A549 (cell line): ENCODE results near the gene ZNF33B. TPM values are rescaled to one million over a fixed set of nuclear protein-coding genes. Genes with fewer than 3 reads are reported as not detected.

Experiments used
- ATAC-seq, 2 experiments: fragments of 200-7000 bp in 1 of 2; fragments of >200 bp in 1 of 2; cut with Nextera tagmentation in 1 of 2; cut with Tn5 transposase in 1 of 2; 3 replicates each; pipeline versions ENCODE4 v1.8.0 to v1.9.1; 2018 to 2020; ENCODE audit warnings: mild to moderate bottlenecking in 1 of 2, moderate library complexity in 1 of 2
- CTCF ChIA-PET: fragments of 300-600 bp; sonication (Branson Sonifier 250); formaldehyde crosslinking; extraction: SDS; loops from one replicate; lab custom pipeline; 2021; ENCODE audit warnings: antibody characterized with exemption, inconsistent platforms; lab: Yijun Ruan, JAX
- POLR2A ChIA-PET: fragments of 350-600 bp; formaldehyde crosslinking; extraction: SDS; loops from one replicate; lab custom pipeline; 2021; ENCODE audit warnings: antibody characterized with exemption, inconsistent platforms; lab: Yijun Ruan, JAX
- DNase-seq, 2 experiments: peaks; one replicate each; pipeline versions ENCODE4 v3.0.0 to v3.0.0-alpha.2; 2011 to 2016; ENCODE audit warnings: low read depth in 1 of 2, low spot score in 1 of 2
- FAIRE-seq: peaks from 2 replicates; lab custom pipeline; 2011; peaks lifted over from hg19 to GRCh38; lab: Jason Lieb, UNC
- H3K27ac ChIP-seq, 2 experiments: fragments of >200 bp; sonication (Bioruptor Twin); formaldehyde crosslinking; 3 replicates each; pipeline ENCODE4 v1.5.1; 2016 to 2017
- H3K4me1 ChIP-seq: fragments of >200 bp; sonication (Bioruptor Twin); formaldehyde crosslinking; 3 replicates; pipeline ENCODE4 v1.6.1; 2016
- H3K4me2 ChIP-seq: fragments of >200 bp; sonication (Bioruptor Twin); formaldehyde crosslinking; 3 replicates; pipeline ENCODE4 v1.6.1; 2016
- H3K4me3 ChIP-seq: fragments of >200 bp; sonication (Bioruptor Twin); formaldehyde crosslinking; 3 replicates; pipeline ENCODE4 v1.5.1; 2016
- H3K9me3 ChIP-seq: fragments of >200 bp; sonication (Bioruptor Twin); formaldehyde crosslinking; 3 replicates; pipeline ENCODE4 v1.6.1; 2016
- CBX8 ChIP-seq: fragments of 200-600 bp; sonication (generic); IDR thresholded peaks from 2 replicates; pipeline ENCODE4 v1.6.1; 2016
- E2F6 ChIP-seq: IDR thresholded peaks from 2 replicates; pipeline ENCODE4 v1.6.1; 2012; ENCODE audit warnings: low read depth, borderline replicate concordance
- EHF ChIP-seq: fragments of 250-450 bp; sonication (Bioruptor Pico); IDR thresholded peaks from 2 replicates; pipeline ENCODE4 v1.5.0; 2020; ENCODE audit warnings: mild to moderate bottlenecking
- EP300 ChIP-seq, 2 experiments: fragments of >200 bp; sonication (Bioruptor Twin); formaldehyde crosslinking; IDR thresholded peaks; 2 replicates in 1 of 2; 3 replicates in 1 of 2; pipeline ENCODE4 v1.6.1; 2016 to 2017
- HES2 ChIP-seq: fragments of >200 bp; sonication (Bioruptor Twin); formaldehyde crosslinking; IDR thresholded peaks from 2 replicates; pipeline ENCODE4 v1.6.1; 2016
- HOXB5 ChIP-seq: fragments of 250-450 bp; sonication (Bioruptor Pico); IDR thresholded peaks from 2 replicates; pipeline ENCODE4 v1.5.0; 2020; ENCODE audit warnings: mild to moderate bottlenecking, moderate library complexity
- JUN ChIP-seq, 2 experiments: fragments of >200 bp; sonication (Bioruptor Twin); formaldehyde crosslinking; IDR thresholded peaks; 2 replicates in 1 of 2; 3 replicates in 1 of 2; pipeline ENCODE4 v1.6.1; 2016 to 2017
- MAFK ChIP-seq: fragments of 450-650 bp; IDR thresholded peaks from 2 replicates; pipeline ENCODE4 v1.6.1; 2014; ENCODE audit not compliant: partially characterized antibody
- MYC ChIP-seq: IDR thresholded peaks from 2 replicates; pipeline ENCODE4 v1.6.1; 2012; ENCODE audit warnings: mild to moderate bottlenecking, inconsistent platforms, low read length, improper control_type of control experiment, borderline replicate concordance
- NFE2L2 ChIP-seq: fragments of 150-350 bp; conservative IDR thresholded peaks from 2 replicates; pipeline ENCODE4 v1.6.1; 2014; ENCODE audit warnings: low read length
- PHF8 ChIP-seq: fragments of 200-600 bp; sonication (generic); IDR thresholded peaks from 2 replicates; pipeline ENCODE4 v1.6.1; 2016; ENCODE audit warnings: low read depth, mild to moderate bottlenecking, antibody characterized with exemption, moderate library complexity, borderline replicate concordance
- POLR2A ChIP-seq: IDR thresholded peaks from 2 replicates; pipeline ENCODE4 v1.6.1; 2012; ENCODE audit warnings: mild to moderate bottlenecking, low read length
- RAD21 ChIP-seq, 2 experiments: fragments of >200 bp in 1 of 2; sonication (Bioruptor Twin) in 1 of 2; formaldehyde crosslinking in 1 of 2; IDR thresholded peaks in 1 of 2; conservative IDR thresholded peaks in 1 of 2; 2 replicates in 1 of 2; 3 replicates in 1 of 2; pipeline ENCODE4 v1.6.1; 2012 to 2018; ENCODE audit warnings: inconsistent platforms in 1 of 2
- RFX5 ChIP-seq: fragments of 450-650 bp; IDR thresholded peaks from 2 replicates; pipeline ENCODE4 v1.7.1; 2014; ENCODE audit warnings: antibody characterized with exemption, mild to moderate bottlenecking, moderate library complexity
- SMC3 ChIP-seq: fragments of >200 bp; sonication (Bioruptor Twin); formaldehyde crosslinking; IDR thresholded peaks from 3 replicates; pipeline ENCODE4 v1.6.1; 2018; ENCODE audit warnings: inconsistent platforms
- SREBF2 ChIP-seq: fragments of 450-650 bp; IDR thresholded peaks from 2 replicates; pipeline ENCODE4 v1.6.1; 2014; ENCODE audit warnings: mild to moderate bottlenecking, moderate library complexity
- TP53 ChIP-seq: fragments of 250-450 bp; sonication (Bioruptor Pico); IDR thresholded peaks from 2 replicates; pipeline ENCODE4 v1.5.0; 2021; ENCODE audit warnings: mild to moderate bottlenecking, moderate library complexity
- USF2 ChIP-seq: fragments of 450-650 bp; IDR thresholded peaks from 2 replicates; pipeline ENCODE4 v1.6.1; 2014; ENCODE audit warnings: antibody characterized with exemption
- ZC3H11A ChIP-seq: fragments of 450-650 bp; IDR thresholded peaks from 2 replicates; pipeline ENCODE4 v1.6.1; 2014; ENCODE audit warnings: antibody characterized with exemption, mild to moderate bottlenecking
- ZFP36 ChIP-seq: fragments of 450-650 bp; IDR thresholded peaks from 2 replicates; pipeline ENCODE4 v1.6.1; 2014; ENCODE audit warnings: borderline replicate concordance; ENCODE audit not compliant: partially characterized antibody
- ZNF302 ChIP-seq: fragments of 250-450 bp; sonication (Bioruptor Pico); IDR thresholded peaks from 2 replicates; pipeline ENCODE4 v1.9.0; 2021; ENCODE audit warnings: inconsistent platforms, mild to moderate bottlenecking, moderate library complexity
- ZSCAN20 ChIP-seq: fragments of 250-450 bp; sonication (Bioruptor Pico); IDR thresholded peaks from 2 replicates; pipeline ENCODE4 v1.8.0; 2022; ENCODE audit warnings: mild to moderate bottlenecking, moderate library complexity
- WGBS: methylation state at CpG from one replicate; pipeline ENCODE4 v1.1.6; 2017; ENCODE audit errors: missing lambda C conversion rate; 5-methylcytosine and 5-hydroxymethylcytosine counted together
- polyA plus RNA-seq, 4 experiments: library from polyadenylated mRNA; depleted of rRNA in 3 of 4; stranded (reverse); fragments of >200 nt; fragmentation: RNase III in 1 of 4; extraction: RNeasy Plus Mini Kit Qiagen cat#74134 plus additional on column Dnase treatment in 1 of 4; gene quantifications; 2 replicates in 3 of 4; 3 replicates in 1 of 4; pipeline ENCODE4 v1.2.3, GENCODE V29; 2011 to 2017

Gene ZNF33B
- polyA plus RNA-seq, 2 of the 4 experiments (the other 2 are of a cell fraction), result 10.7 to 12.4 TPM

GRCh38 chr10:42598249-42598873 is 40.0 kb downstream of the ZNF33B start:
- DNase-seq, result no peak
- FAIRE-seq, result peak; percentile 13
- WGBS, result 93% methylated on average over 4 of the region's 4 CpGs
- no peak for ATAC-seq
- Histone ChIP-seq H3K27ac (no peak overlapping the region), H3K4me3 (no peak overlapping the region), H3K4me1 (no peaks in the 10 kb centered on the region), H3K9me3 (peaks cover 85% of the 10 kb centered on the region), H3K4me2 (no peak overlapping the region)
- ChIA-PET POLR2A (no interaction called here), CTCF (no interaction called here)
- TF ChIP-seq TP53 (CRISPR knock-in tag) (no peak), HOXB5 (CRISPR knock-in tag) (no peak), PHF8 (no peak), MYC (no peak), ZSCAN20 (CRISPR knock-in tag) (no peak), JUN (IDR thresholded peaks at IDR 0.05) (no peak), USF2 (no peak), CBX8 (no peak), NFE2L2 (no peak), ZNF302 (no peak), SREBF2 (no peak), HES2 (no peak), SMC3 (no peak)

- Histone ChIP-seq H3K4me2 (no peak overlapping the region), H3K27ac (no peak overlapping the region), H3K4me3 (no peak overlapping the region), H3K4me1 (no peaks in the 10 kb centered on the region), H3K9me3 (peaks cover 90% of the 10 kb centered on the region)
- no peak for TF ChIP-seq RFX5
- TF ChIP-seq MAFK, result peak; percentile 39
- no peak for TF ChIP-seq POLR2A
- ChIA-PET CTCF (no interaction called here), POLR2A (no interaction called here)
- no peak for FAIRE-seq
- no peak for ATAC-seq
- no peak for DNase-seq
Observed at GRCh38 chr10:42596196-42596595, 42.2 kb downstream of the ZNF33B start.

GRCh38 chr10:42594246-42594650 is 44.1 kb downstream of the ZNF33B start:
- DNase-seq (no peak), ATAC-seq (no peak), FAIRE-seq (peak; percentile 92)
- peaks cover 92% of the 10 kb centered on the region for H3K9me3 ChIP-seq
- no peak overlapping the region for H3K4me3 ChIP-seq
- TF ChIP-seq ZFP36, result no peak
- TF ChIP-seq PHF8, result no peak
- no peak for TF ChIP-seq EP300 (IDR thresholded peaks at IDR 0.05)
- no peak for TF ChIP-seq E2F6
- TF ChIP-seq SMC3, result no peak
- no peak for TF ChIP-seq EHF (CRISPR knock-in tag)
- TF ChIP-seq CBX8, result no peak
- TF ChIP-seq ZC3H11A, result no peak
- TF ChIP-seq RAD21 (conservative IDR thresholded peaks at IDR 0.05 in 1 of 2, IDR thresholded peaks at IDR 0.05 in 1 of 2), result no peak
- no peak for TF ChIP-seq SREBF2
- WGBS, result 58% methylated on average over 5 of the region's 5 CpGs
- ChIA-PET POLR2A (no interaction called here), CTCF (no interaction called here)
- no peak overlapping the region for H3K4me2 ChIP-seq
- H3K27ac ChIP-seq, result no peak overlapping the region
- no peaks in the 10 kb centered on the region for H3K4me1 ChIP-seq
